HCT116 (cell line): ENCODE measurements around the gene PKP2. TPM values are rescaled to one million over a fixed set of nuclear protein-coding genes. Genes with fewer than 3 reads are reported as not detected.

ENCODE experiments used
- ATAC-seq: fragments of 200-7000 bp; cut with Tn5 transposase; 2 replicates; pipeline ENCODE4 v1.9.1; 2020; ENCODE audit warnings: mild to moderate bottlenecking, moderate library complexity
- BruUV-seq: library from RNA; stranded (reverse); fragments of 400-500 nt; replicated peaks from 2 replicates; lab custom pipeline; 2021; lab: Mats Ljungman, UMichigan
- CTCF ChIA-PET: fragments of 300-600 bp; sonication (Branson Sonifier 250); formaldehyde crosslinking; loops from one replicate; lab custom pipeline; 2021; ENCODE audit warnings: antibody characterized with exemption; lab: Charles Lee
- POLR2A ChIA-PET: fragments of 300-600, 350-600 bp; sonication (Branson Sonifier 250); formaldehyde crosslinking; loops from one replicate; lab custom pipeline; 2021; ENCODE audit warnings: antibody characterized with exemption; lab: Charles Lee
- RAD21 ChIA-PET, 2 experiments: fragments of 300-600 bp; sonication (Branson Sonifier 250); formaldehyde crosslinking; loops; one replicate each; lab custom pipeline; 2023; ENCODE audit warnings: low total read pairs in 2 of 2; ENCODE audit not compliant: uncharacterized antibody in 2 of 2, unreplicated experiment in 2 of 2, low non-redundant PET in 1 of 2; lab: Charles Lee
- DNase-seq: peaks from one replicate; pipeline ENCODE4 v3.0.0-alpha.2; 2010; ENCODE audit warnings: low read depth, low spot score
- H2AFZ ChIP-seq: fragments of 200-600 bp; shearing (Covaris generic), sonication (generic); 2 replicates; pipeline ENCODE4 v1.6.1; 2017; ENCODE audit warnings: low read depth, mixed run types, mixed read lengths, antibody characterized with exemption, low read length; ENCODE audit not compliant: poor library complexity, severe bottlenecking
- H3K27ac ChIP-seq: 2 replicates; pipeline ENCODE4 v1.5.1; 2012; ENCODE audit warnings: low read depth, low read length
- H3K27me3 ChIP-seq: fragments of 200-600 bp; sonication (generic); 2 replicates; pipeline ENCODE4 v1.6.1; 2016; ENCODE audit warnings: mixed run types, low read length, mixed read lengths; ENCODE audit not compliant: insufficient read depth
- H3K36me3 ChIP-seq, 2 experiments: fragments of 200-500 bp in 1 of 2; fragments of 200-600 bp in 1 of 2; sonication (Bioruptor generic) in 1 of 2; sonication (generic) in 1 of 2; 2 replicates each; pipeline versions ENCODE4 v1.5.1 to v1.6.1; 2014 to 2016; ENCODE audit warnings: low read length in 2 of 2, inconsistent platforms in 1 of 2, mixed read lengths in 1 of 2, mixed run types in 1 of 2; ENCODE audit not compliant: insufficient read depth in 2 of 2, control insufficient read depth in 1 of 2
- H3K4me1 ChIP-seq, 2 experiments: fragments of 200-600 bp in 1 of 2; sonication (generic) in 1 of 2; 2 replicates each; pipeline versions ENCODE4 v1.5.1 to v1.6.1; 2012 to 2017; ENCODE audit warnings: low read length in 2 of 2, inconsistent platforms in 1 of 2, mild to moderate bottlenecking in 1 of 2, mixed read lengths in 1 of 2, mixed run types in 1 of 2, moderate library complexity in 1 of 2; ENCODE audit not compliant: insufficient read depth in 2 of 2, control insufficient read depth in 1 of 2
- H3K4me2 ChIP-seq: fragments of 200-600 bp; sonication (generic); 2 replicates; pipeline ENCODE4 v1.6.1; 2017; ENCODE audit warnings: mixed run types, low read length, mixed read lengths
- H3K4me3 ChIP-seq, 2 experiments: fragments of 200-600 bp in 1 of 2; sonication (generic) in 1 of 2; replicated peaks in 1 of 2; 2 replicates each; pipeline ENCODE4 v1.5.1; 2011 to 2016; ENCODE audit warnings: low read length in 2 of 2, control low read depth in 1 of 2, low read depth in 1 of 2, mild to moderate bottlenecking in 1 of 2, mixed read lengths in 1 of 2, mixed run types in 1 of 2
- H3K79me2 ChIP-seq: fragments of 200-600 bp; sonication (generic); 2 replicates; pipeline ENCODE4 v1.6.1; 2017; ENCODE audit warnings: mild to moderate bottlenecking, mixed run types, low read length, moderate library complexity, mixed read lengths; ENCODE audit not compliant: insufficient read depth
- H3K9ac ChIP-seq: fragments of 200-600 bp; sonication (generic); 2 replicates; pipeline ENCODE4 v1.6.1; 2016; ENCODE audit warnings: low read length, mixed read lengths
- H3K9me2 ChIP-seq: fragments of 200-600 bp; sonication (generic), shearing (Covaris generic); 2 replicates; pipeline ENCODE4 v1.6.1; 2017; ENCODE audit warnings: mixed run types, mild to moderate bottlenecking, moderate library complexity; ENCODE audit not compliant: insufficient read depth
- H3K9me3 ChIP-seq, 2 experiments: fragments of 200-500 bp in 1 of 2; fragments of 200-600 bp in 1 of 2; sonication (Bioruptor generic) in 1 of 2; sonication (generic) in 1 of 2; 2 replicates each; pipeline ENCODE4 v1.6.1; 2014 to 2017; ENCODE audit warnings: low read length in 2 of 2, mixed read lengths in 2 of 2, inconsistent platforms in 1 of 2, low read depth in 1 of 2, mild to moderate bottlenecking in 1 of 2, mixed run types in 1 of 2, moderate library complexity in 1 of 2; ENCODE audit not compliant: control insufficient read depth in 1 of 2, insufficient read depth in 1 of 2
- H4K20me1 ChIP-seq: fragments of 200-600 bp; sonication (generic), shearing (Covaris generic); 2 replicates; pipeline ENCODE4 v1.6.1; 2017; ENCODE audit warnings: mixed run types, mild to moderate bottlenecking, moderate library complexity; ENCODE audit not compliant: insufficient read depth
- CEBPB ChIP-seq: IDR thresholded peaks from 2 replicates; pipeline ENCODE4 v1.6.1; 2012; ENCODE audit warnings: low read depth
- ELF1 ChIP-seq: IDR thresholded peaks from 2 replicates; pipeline ENCODE4 v1.6.1; 2012; ENCODE audit warnings: low read depth, borderline replicate concordance
- FOSL1 ChIP-seq: IDR thresholded peaks from 2 replicates; pipeline ENCODE4 v1.6.1; 2012; ENCODE audit warnings: low read depth
- POLR2A ChIP-seq: IDR thresholded peaks from 2 replicates; pipeline ENCODE4 v1.7.0; 2011; ENCODE audit warnings: borderline replicate concordance; ENCODE audit not compliant: insufficient read depth, insufficient read length; ENCODE audit errors: extremely low read depth
- POLR2AphosphoS5 ChIP-seq: IDR thresholded peaks from 2 replicates; pipeline ENCODE4 v1.6.1; 2011; ENCODE audit warnings: mild to moderate bottlenecking, low read depth, low read length, moderate library complexity
- RAD21 ChIP-seq: IDR thresholded peaks from 2 replicates; pipeline ENCODE4 v1.6.1; 2012; ENCODE audit warnings: low read depth, mild to moderate bottlenecking
- SRF ChIP-seq: IDR thresholded peaks from 2 replicates; pipeline ENCODE4 v1.6.1; 2012; ENCODE audit warnings: low read depth
- ZFX ChIP-seq: fragments of 450-650 bp; IDR thresholded peaks from 2 replicates; pipeline ENCODE4 v1.6.1; 2017
- ZNF274 ChIP-seq: fragments of 200-500 bp; sonication (Bioruptor generic); IDR thresholded peaks from 2 replicates; pipeline ENCODE4 v1.6.1; 2014; ENCODE audit warnings: mild to moderate bottlenecking, low read depth, low read length, inconsistent platforms
- intact Hi-C: fragments of 100-400 bp; cut with micrococcal nuclease; formaldehyde crosslinking; loops from 2 replicates; pipeline ENCODE4 v1.10.0; 2022
- total RNA-seq: library from RNA; stranded (reverse); gene quantifications from one replicate; pipeline ENCODE4 v1.2.1, GENCODE V29; 2021; ENCODE audit not compliant: unreplicated experiment
- TF ChIP-seq, protein P1 (sequence below), 3 experiments: fragments of 200-600 bp in 1 of 3; sonication (generic) in 1 of 3; IDR thresholded peaks in 2 of 3; conservative IDR thresholded peaks in 1 of 3; 2 replicates each; pipeline ENCODE4 v1.5.1; 2012 to 2017; ENCODE audit warnings: low read depth in 2 of 3, low read length in 2 of 3, antibody characterized with exemption in 1 of 3, borderline replicate concordance in 1 of 3, control low read depth in 1 of 3, mild to moderate bottlenecking in 1 of 3, mixed read lengths in 1 of 3, mixed run types in 1 of 3, moderate library complexity in 1 of 3; ENCODE audit not compliant: insufficient read depth in 1 of 3
- TF ChIP-seq, protein P2 (sequence below): IDR thresholded peaks from 2 replicates; pipeline ENCODE4 v1.6.1; 2012
- TF ChIP-seq, protein P3 (sequence below): IDR thresholded peaks from 2 replicates; pipeline ENCODE4 v1.6.1; 2012; ENCODE audit warnings: low read depth

The PKP2 gene
- total RNA-seq, 1 experiment from 2014 or later, result 21.5 TPM

GRCh38 chr12:32868885-32869284 is 27.7 kb downstream of the PKP2 start (continued):
- TF ChIP-seq, protein P1, sequence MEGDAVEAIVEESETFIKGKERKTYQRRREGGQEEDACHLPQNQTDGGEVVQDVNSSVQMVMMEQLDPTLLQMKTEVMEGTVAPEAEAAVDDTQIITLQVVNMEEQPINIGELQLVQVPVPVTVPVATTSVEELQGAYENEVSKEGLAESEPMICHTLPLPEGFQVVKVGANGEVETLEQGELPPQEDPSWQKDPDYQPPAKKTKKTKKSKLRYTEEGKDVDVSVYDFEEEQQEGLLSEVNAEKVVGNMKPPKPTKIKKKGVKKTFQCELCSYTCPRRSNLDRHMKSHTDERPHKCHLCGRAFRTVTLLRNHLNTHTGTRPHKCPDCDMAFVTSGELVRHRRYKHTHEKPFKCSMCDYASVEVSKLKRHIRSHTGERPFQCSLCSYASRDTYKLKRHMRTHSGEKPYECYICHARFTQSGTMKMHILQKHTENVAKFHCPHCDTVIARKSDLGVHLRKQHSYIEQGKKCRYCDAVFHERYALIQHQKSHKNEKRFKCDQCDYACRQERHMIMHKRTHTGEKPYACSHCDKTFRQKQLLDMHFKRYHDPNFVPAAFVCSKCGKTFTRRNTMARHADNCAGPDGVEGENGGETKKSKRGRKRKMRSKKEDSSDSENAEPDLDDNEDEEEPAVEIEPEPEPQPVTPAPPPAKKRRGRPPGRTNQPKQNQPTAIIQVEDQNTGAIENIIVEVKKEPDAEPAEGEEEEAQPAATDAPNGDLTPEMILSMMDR (IDR thresholded peaks at IDR 0.05 in 2 of 3, conservative IDR thresholded peaks at IDR 0.05 in 1 of 3; ENCODE audit: borderline replicate concordance in 1 of 3, insufficient read depth in 1 of 3, low read depth in 2 of 3, low read length in 2 of 3), result no peak
- no peak for TF ChIP-seq RAD21
- no peak for TF ChIP-seq FOSL1
- no peak for TF ChIP-seq POLR2AphosphoS5
- no peak for TF ChIP-seq ZFX

- ChIA-PET CTCF (no interaction called here), POLR2A (no interaction called here), RAD21 (no interaction called here)
- H3K4me3 ChIP-seq, result no peak overlapping the region
- no peaks in the 10 kb centered on the region; a peak in 1 of 4 replicates for H3K4me1 ChIP-seq
- H4K20me1 ChIP-seq, result no peaks in the 10 kb centered on the region
- ATAC-seq (no peak), DNase-seq (no peak)
- H3K36me3 ChIP-seq, result no peaks in the 10 kb centered on the region; a peak in 2 of 4 replicates
- no TSS peak for BruUV-seq
- H3K79me2 ChIP-seq, result no peaks in the 10 kb centered on the region
- no peak overlapping the region for H2AFZ ChIP-seq
- intact Hi-C loops, result no loop called here
- no peak overlapping the region for H3K27ac ChIP-seq
- H3K9me3 ChIP-seq, result no peaks in the 10 kb centered on the region
- H3K27me3 ChIP-seq, result no peaks in the 10 kb centered on the region
- no peak for TF ChIP-seq ELF1
- TF ChIP-seq FOSL1, result no peak
- TF ChIP-seq POLR2AphosphoS5, result no peak
- TF ChIP-seq, protein P2, sequence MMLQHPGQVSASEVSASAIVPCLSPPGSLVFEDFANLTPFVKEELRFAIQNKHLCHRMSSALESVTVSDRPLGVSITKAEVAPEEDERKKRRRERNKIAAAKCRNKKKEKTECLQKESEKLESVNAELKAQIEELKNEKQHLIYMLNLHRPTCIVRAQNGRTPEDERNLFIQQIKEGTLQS, result no peak
- TF ChIP-seq, protein P1 (IDR thresholded peaks at IDR 0.05 in 2 of 3, conservative IDR thresholded peaks at IDR 0.05 in 1 of 3; ENCODE audit: borderline replicate concordance in 1 of 3, insufficient read depth in 1 of 3, low read depth in 2 of 3, low read length in 2 of 3), result no peak
- TF ChIP-seq SRF, result no peak
- no peak for TF ChIP-seq ZFX
- TF ChIP-seq, protein P3, sequence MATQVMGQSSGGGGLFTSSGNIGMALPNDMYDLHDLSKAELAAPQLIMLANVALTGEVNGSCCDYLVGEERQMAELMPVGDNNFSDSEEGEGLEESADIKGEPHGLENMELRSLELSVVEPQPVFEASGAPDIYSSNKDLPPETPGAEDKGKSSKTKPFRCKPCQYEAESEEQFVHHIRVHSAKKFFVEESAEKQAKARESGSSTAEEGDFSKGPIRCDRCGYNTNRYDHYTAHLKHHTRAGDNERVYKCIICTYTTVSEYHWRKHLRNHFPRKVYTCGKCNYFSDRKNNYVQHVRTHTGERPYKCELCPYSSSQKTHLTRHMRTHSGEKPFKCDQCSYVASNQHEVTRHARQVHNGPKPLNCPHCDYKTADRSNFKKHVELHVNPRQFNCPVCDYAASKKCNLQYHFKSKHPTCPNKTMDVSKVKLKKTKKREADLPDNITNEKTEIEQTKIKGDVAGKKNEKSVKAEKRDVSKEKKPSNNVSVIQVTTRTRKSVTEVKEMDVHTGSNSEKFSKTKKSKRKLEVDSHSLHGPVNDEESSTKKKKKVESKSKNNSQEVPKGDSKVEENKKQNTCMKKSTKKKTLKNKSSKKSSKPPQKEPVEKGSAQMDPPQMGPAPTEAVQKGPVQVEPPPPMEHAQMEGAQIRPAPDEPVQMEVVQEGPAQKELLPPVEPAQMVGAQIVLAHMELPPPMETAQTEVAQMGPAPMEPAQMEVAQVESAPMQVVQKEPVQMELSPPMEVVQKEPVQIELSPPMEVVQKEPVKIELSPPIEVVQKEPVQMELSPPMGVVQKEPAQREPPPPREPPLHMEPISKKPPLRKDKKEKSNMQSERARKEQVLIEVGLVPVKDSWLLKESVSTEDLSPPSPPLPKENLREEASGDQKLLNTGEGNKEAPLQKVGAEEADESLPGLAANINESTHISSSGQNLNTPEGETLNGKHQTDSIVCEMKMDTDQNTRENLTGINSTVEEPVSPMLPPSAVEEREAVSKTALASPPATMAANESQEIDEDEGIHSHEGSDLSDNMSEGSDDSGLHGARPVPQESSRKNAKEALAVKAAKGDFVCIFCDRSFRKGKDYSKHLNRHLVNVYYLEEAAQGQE, result no peak
- TF ChIP-seq ZNF274, result no peak
- no peak for TF ChIP-seq POLR2A
- no peak for TF ChIP-seq CEBPB
- no peak for TF ChIP-seq RAD21
- no peak overlapping the region for H3K4me2 ChIP-seq
- no peaks in the 10 kb centered on the region for H3K9me2 ChIP-seq
- H3K9ac ChIP-seq, result no peak overlapping the region
Measured at GRCh38 chr12:32864731-32865130, 31.8 kb downstream of the PKP2 start.
